Measurements from ENCODE around the gene OTUB1. TPM values are rescaled to one million over a fixed set of nuclear protein-coding genes. Genes with fewer than 3 reads are reported as not detected.

OTUB1 gene
- total and polyA plus RNA-seq, 9 of the 15 experiments (the other 6 are each of a cell fraction or from before 2014, with no cell fraction given) = 29.5 to 134 (median 66.1) TPM

DNA sequence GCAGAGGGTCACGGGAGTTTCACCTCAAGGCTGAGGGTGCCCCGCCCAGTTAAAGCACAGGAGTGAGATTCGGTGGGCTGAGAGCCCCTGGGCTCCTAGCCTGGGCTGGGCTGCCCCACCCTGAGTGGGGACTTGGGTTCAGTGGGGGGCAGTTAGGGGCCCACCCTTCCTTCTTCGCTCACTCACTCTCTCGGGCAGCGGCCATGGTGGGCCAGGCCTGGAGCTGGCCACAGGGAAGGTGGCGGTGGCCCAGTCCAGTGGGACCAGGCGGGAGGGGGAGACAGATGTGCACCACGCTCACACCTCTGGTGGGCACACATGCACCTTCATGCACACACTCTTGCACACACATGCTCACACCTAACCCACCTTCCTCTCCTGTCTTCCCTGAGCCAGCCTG, 55.6 kb downstream of the OTUB1 start:
- H3K27me3 ChIP-seq (ENCODE audit: control insufficient read depth in 2 of 2, insufficient read depth in 2 of 2, low read length in 2 of 2) = 0 out of 5 replicates have a peak, but pooled peaks cover 2 to 12% of the 10 kb centered on the region in 2 experiments
- TF ChIP-seq CHCHD3 (CRISPR knock-in tag; IDR thresholded peaks at IDR 0.05) (no peak), KLF6 (CRISPR knock-in tag; IDR thresholded peaks at IDR 0.05; ENCODE audit: borderline replicate concordance) (no peak), ZBTB1 (CRISPR knock-in tag; IDR thresholded peaks at IDR 0.05; ENCODE audit: borderline replicate concordance, low read depth) (no peak), RUNX1 (IDR thresholded peaks at IDR 0.05; ENCODE audit: low read depth) (no peak), ZNF551 (CRISPR knock-in tag; IDR thresholded peaks at IDR 0.05) (no peak), BRD4 (IDR thresholded peaks at IDR 0.05) (no peak), IFI16 (CRISPR knock-in tag; IDR thresholded peaks at IDR 0.05) (no peak), ADNP (tag; IDR thresholded peaks at IDR 0.05) (no peak), ZNF41 (CRISPR knock-in tag; conservative IDR thresholded peaks at IDR 0.05) (no peak)
- TF ChIP-seq, protein P1, sequence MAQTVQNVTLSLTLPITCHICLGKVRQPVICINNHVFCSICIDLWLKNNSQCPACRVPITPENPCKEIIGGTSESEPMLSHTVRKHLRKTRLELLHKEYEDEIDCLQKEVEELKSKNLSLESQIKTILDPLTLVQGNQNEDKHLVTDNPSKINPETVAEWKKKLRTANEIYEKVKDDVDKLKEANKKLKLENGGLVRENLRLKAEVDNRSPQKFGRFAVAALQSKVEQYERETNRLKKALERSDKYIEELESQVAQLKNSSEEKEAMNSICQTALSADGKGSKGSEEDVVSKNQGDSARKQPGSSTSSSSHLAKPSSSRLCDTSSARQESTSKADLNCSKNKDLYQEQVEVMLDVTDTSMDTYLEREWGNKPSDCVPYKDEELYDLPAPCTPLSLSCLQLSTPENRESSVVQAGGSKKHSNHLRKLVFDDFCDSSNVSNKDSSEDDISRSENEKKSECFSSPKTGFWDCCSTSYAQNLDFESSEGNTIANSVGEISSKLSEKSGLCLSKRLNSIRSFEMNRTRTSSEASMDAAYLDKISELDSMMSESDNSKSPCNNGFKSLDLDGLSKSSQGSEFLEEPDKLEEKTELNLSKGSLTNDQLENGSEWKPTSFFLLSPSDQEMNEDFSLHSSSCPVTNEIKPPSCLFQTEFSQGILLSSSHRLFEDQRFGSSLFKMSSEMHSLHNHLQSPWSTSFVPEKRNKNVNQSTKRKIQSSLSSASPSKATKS (CRISPR knock-in tag; IDR thresholded peaks at IDR 0.05) = no peak
- TF ChIP-seq, protein P2, sequence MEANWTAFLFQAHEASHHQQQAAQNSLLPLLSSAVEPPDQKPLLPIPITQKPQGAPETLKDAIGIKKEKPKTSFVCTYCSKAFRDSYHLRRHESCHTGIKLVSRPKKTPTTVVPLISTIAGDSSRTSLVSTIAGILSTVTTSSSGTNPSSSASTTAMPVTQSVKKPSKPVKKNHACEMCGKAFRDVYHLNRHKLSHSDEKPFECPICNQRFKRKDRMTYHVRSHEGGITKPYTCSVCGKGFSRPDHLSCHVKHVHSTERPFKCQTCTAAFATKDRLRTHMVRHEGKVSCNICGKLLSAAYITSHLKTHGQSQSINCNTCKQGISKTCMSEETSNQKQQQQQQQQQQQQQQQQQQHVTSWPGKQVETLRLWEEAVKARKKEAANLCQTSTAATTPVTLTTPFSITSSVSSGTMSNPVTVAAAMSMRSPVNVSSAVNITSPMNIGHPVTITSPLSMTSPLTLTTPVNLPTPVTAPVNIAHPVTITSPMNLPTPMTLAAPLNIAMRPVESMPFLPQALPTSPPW (CRISPR knock-in tag; IDR thresholded peaks at IDR 0.05) = no peak
- TF ChIP-seq, protein P3, sequence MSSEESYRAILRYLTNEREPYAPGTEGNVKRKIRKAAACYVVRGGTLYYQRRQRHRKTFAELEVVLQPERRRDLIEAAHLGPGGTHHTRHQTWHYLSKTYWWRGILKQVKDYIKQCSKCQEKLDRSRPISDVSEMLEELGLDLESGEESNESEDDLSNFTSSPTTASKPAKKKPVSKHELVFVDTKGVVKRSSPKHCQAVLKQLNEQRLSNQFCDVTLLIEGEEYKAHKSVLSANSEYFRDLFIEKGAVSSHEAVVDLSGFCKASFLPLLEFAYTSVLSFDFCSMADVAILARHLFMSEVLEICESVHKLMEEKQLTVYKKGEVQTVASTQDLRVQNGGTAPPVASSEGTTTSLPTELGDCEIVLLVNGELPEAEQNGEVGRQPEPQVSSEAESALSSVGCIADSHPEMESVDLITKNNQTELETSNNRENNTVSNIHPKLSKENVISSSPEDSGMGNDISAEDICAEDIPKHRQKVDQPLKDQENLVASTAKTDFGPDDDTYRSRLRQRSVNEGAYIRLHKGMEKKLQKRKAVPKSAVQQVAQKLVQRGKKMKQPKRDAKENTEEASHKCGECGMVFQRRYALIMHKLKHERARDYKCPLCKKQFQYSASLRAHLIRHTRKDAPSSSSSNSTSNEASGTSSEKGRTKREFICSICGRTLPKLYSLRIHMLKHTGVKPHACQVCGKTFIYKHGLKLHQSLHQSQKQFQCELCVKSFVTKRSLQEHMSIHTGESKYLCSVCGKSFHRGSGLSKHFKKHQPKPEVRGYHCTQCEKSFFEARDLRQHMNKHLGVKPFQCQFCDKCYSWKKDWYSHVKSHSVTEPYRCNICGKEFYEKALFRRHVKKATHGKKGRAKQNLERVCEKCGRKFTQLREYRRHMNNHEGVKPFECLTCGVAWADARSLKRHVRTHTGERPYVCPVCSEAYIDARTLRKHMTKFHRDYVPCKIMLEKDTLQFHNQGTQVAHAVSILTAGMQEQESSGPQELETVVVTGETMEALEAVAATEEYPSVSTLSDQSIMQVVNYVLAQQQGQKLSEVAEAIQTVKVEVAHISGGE (CRISPR knock-in tag; IDR thresholded peaks at IDR 0.05) = no peak
- CTCF ChIA-PET (ENCODE audit: low intra/inter-chr PET ratio) = no interaction called here
- H3K9ac ChIP-seq (ENCODE audit: insufficient read depth in 1 of 2, low read depth in 2 of 2, low read length in 2 of 2) = no peak overlapping the region
- peaks cover 0 to 37% of the 10 kb centered on the region in 2 experiments; a peak in 2 of 5 replicates for H3K4me1 ChIP-seq (replicated peaks in 1 of 2; ENCODE audit: control insufficient read depth in 2 of 2, insufficient read depth in 2 of 2, low read length in 2 of 2)
- peaks cover 47% of the 10 kb centered on the region for H4K20me1 ChIP-seq (replicated peaks; ENCODE audit: control insufficient read depth, insufficient read depth, low read length)
- DNase-seq (ENCODE audit: extremely low read depth in 1 of 4, low spot score in 3 of 4) (no peak), FAIRE-seq (no peak), ATAC-seq (no peak)
- BruUV-seq (replicated peaks) = no TSS peak
- POLR2A ChIA-PET = no interaction called here
- 67% methylated on average over 6 of the region's 9 CpGs for WGBS (ENCODE audit: insufficient coverage, low coverage, missing lambda C conversion rate)
- no peak overlapping the region for H3K4me3 ChIP-seq
- H3K9me3 ChIP-seq (replicated peaks; ENCODE audit: control insufficient read depth, insufficient read depth, low read depth, low read length) = no peaks in the 10 kb centered on the region
- in situ Hi-C loops (cut with MboI) (no loop called here), intact Hi-C loops (cut with micrococcal nuclease) (loop anchor here (5.0 kb wide), 1 partner anchor 105 kb away; no protein-coding TSS in a partner anchor)
- no peak overlapping the region for H2AFZ ChIP-seq (ENCODE audit: low read depth, low read length)
- H3K9me1 ChIP-seq (ENCODE audit: control insufficient read depth, insufficient read depth, low read length) = no peaks in the 10 kb centered on the region
- no peaks in the 10 kb centered on the region for H3K36me3 ChIP-seq (ENCODE audit: control insufficient read depth, insufficient read depth, low read length)
- H3K79me2 ChIP-seq (ENCODE audit: control insufficient read depth, insufficient read depth, low read length) = no peaks in the 10 kb centered on the region
- no peak overlapping the region for H3K4me2 ChIP-seq (ENCODE audit: insufficient read depth, low read length)
- no peak overlapping the region for H3K27ac ChIP-seq (ENCODE audit: extremely low read depth, low read depth, low read length)

All from K562 (cell line).